Measurements from ENCODE around the gene CATSPERD. TPM values are rescaled to one million over a fixed set of nuclear protein-coding genes. Genes with fewer than 3 reads are reported as not detected.

The CATSPERD gene
- total RNA-seq, 1 experiment from 2014 or later = 0.50 TPM

DNA sequence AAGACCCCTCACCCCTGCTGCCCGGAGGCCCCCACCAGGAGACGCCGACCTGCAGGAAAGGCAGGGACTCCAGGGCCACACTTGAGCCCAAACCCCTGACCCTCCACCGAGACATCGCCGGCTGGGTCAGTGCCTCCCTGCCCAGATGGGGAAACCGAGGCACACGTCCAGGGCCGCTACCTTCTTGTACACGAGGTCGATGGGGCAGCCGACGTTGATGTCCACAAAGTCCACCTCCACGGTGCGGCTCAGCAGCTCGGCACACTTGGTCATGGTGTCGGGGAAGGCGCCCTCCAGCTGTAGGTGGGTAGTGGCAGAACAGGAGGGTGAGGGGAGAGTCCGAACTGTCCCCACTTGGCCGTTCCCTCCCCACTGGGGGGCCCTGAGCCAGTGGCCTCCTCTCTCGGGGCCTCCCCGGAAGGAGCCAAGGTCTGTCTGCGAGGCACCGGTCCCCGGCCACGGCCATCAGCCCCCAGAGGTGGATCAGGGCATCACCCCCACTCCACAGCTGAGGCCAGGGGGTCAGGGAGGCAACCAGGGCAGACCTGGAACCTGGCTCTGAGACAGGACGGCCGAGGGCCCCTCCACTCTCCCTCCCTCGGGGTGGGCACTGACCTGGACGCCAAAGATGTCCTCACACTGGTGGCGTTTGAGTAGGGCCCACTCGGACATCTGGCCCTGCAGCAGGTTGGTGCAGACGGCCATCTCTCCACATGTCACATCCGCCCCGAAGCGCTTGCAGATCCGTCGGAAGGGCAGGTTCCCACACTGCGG lies 67.2 kb downstream of the CATSPERD start (continued):
- TF ChIP-seq ARID4B (CRISPR knock-in tag; IDR thresholded peaks at IDR 0.05; ENCODE audit: borderline replicate concordance) (no peak), MYBL2 (CRISPR knock-in tag; IDR thresholded peaks at IDR 0.05) (no peak), ZNF317 (CRISPR knock-in tag; IDR thresholded peaks at IDR 0.05; ENCODE audit: borderline replicate concordance, low read depth) (no peak), ZNF416 (CRISPR knock-in tag; IDR thresholded peaks at IDR 0.05) (no peak), TP53 (CRISPR knock-in tag; IDR thresholded peaks at IDR 0.05) (no peak), SOX15 (CRISPR knock-in tag; IDR thresholded peaks at IDR 0.05) (no peak), OVOL2 (CRISPR knock-in tag; IDR thresholded peaks at IDR 0.05; ENCODE audit: borderline replicate concordance) (no peak), ZNF671 (CRISPR knock-in tag; IDR thresholded peaks at IDR 0.05) (no peak), MAX (CRISPR knock-in tag; IDR thresholded peaks at IDR 0.05) (no peak)
- TF ChIP-seq, protein P1, sequence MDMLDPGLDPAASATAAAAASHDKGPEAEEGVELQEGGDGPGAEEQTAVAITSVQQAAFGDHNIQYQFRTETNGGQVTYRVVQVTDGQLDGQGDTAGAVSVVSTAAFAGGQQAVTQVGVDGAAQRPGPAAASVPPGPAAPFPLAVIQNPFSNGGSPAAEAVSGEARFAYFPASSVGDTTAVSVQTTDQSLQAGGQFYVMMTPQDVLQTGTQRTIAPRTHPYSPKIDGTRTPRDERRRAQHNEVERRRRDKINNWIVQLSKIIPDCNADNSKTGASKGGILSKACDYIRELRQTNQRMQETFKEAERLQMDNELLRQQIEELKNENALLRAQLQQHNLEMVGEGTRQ (CRISPR knock-in tag; IDR thresholded peaks at IDR 0.05) = no peak

GRCh38 chr19:5788422-5788821 lies 68.0 kb downstream of the CATSPERD start:
- H3K9me3 Mint-ChIP-seq = peaks cover 4% of the 10 kb centered on the region; the same call in 1 of the 2 replicates
- H3K36me3 Mint-ChIP-seq = peaks cover 21% of the 10 kb centered on the region
- H3K4me3 Mint-ChIP-seq = no peak overlapping the region
- ChIA-PET POLR2A (no interaction called here), CTCF (no interaction called here)
- H3K27me3 Mint-ChIP-seq (ENCODE audit: low read depth) = no peaks in the 10 kb centered on the region
- ATAC-seq = no peak
- no peak for DNase-seq (ENCODE audit: low spot score)
- no peak overlapping the region for H3K27ac Mint-ChIP-seq
- H3K4me1 Mint-ChIP-seq = peaks cover 5% of the 10 kb centered on the region
- TF ChIP-seq, protein P2, sequence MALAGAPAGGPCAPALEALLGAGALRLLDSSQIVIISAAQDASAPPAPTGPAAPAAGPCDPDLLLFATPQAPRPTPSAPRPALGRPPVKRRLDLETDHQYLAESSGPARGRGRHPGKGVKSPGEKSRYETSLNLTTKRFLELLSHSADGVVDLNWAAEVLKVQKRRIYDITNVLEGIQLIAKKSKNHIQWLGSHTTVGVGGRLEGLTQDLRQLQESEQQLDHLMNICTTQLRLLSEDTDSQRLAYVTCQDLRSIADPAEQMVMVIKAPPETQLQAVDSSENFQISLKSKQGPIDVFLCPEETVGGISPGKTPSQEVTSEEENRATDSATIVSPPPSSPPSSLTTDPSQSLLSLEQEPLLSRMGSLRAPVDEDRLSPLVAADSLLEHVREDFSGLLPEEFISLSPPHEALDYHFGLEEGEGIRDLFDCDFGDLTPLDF (CRISPR knock-in tag; IDR thresholded peaks at IDR 0.05) = no peak
- no peak for TF ChIP-seq RORB (CRISPR knock-in tag; IDR thresholded peaks at IDR 0.05)
- TF ChIP-seq, protein P3, sequence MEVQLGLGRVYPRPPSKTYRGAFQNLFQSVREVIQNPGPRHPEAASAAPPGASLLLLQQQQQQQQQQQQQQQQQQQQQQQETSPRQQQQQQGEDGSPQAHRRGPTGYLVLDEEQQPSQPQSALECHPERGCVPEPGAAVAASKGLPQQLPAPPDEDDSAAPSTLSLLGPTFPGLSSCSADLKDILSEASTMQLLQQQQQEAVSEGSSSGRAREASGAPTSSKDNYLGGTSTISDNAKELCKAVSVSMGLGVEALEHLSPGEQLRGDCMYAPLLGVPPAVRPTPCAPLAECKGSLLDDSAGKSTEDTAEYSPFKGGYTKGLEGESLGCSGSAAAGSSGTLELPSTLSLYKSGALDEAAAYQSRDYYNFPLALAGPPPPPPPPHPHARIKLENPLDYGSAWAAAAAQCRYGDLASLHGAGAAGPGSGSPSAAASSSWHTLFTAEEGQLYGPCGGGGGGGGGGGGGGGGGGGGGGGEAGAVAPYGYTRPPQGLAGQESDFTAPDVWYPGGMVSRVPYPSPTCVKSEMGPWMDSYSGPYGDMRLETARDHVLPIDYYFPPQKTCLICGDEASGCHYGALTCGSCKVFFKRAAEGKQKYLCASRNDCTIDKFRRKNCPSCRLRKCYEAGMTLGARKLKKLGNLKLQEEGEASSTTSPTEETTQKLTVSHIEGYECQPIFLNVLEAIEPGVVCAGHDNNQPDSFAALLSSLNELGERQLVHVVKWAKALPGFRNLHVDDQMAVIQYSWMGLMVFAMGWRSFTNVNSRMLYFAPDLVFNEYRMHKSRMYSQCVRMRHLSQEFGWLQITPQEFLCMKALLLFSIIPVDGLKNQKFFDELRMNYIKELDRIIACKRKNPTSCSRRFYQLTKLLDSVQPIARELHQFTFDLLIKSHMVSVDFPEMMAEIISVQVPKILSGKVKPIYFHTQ (CRISPR knock-in tag; IDR thresholded peaks at IDR 0.05) = no peak
- TF ChIP-seq TCF7 (CRISPR knock-in tag; IDR thresholded peaks at IDR 0.05; ENCODE audit: low read depth) = no peak
- TF ChIP-seq PRRX2 (CRISPR knock-in tag; IDR thresholded peaks at IDR 0.05) = no peak
- TF ChIP-seq ZNF263 (CRISPR knock-in tag; IDR thresholded peaks at IDR 0.05; ENCODE audit: low read depth) = no peak
- TF ChIP-seq ZBTB21 (CRISPR knock-in tag; IDR thresholded peaks at IDR 0.05; ENCODE audit: borderline replicate concordance) = no peak
- TF ChIP-seq ESRRA (CRISPR knock-in tag; IDR thresholded peaks at IDR 0.05; ENCODE audit: borderline replicate concordance) = no peak
- no peak for TF ChIP-seq ETV6 (CRISPR knock-in tag; IDR thresholded peaks at IDR 0.05)
- TF ChIP-seq, protein P4, sequence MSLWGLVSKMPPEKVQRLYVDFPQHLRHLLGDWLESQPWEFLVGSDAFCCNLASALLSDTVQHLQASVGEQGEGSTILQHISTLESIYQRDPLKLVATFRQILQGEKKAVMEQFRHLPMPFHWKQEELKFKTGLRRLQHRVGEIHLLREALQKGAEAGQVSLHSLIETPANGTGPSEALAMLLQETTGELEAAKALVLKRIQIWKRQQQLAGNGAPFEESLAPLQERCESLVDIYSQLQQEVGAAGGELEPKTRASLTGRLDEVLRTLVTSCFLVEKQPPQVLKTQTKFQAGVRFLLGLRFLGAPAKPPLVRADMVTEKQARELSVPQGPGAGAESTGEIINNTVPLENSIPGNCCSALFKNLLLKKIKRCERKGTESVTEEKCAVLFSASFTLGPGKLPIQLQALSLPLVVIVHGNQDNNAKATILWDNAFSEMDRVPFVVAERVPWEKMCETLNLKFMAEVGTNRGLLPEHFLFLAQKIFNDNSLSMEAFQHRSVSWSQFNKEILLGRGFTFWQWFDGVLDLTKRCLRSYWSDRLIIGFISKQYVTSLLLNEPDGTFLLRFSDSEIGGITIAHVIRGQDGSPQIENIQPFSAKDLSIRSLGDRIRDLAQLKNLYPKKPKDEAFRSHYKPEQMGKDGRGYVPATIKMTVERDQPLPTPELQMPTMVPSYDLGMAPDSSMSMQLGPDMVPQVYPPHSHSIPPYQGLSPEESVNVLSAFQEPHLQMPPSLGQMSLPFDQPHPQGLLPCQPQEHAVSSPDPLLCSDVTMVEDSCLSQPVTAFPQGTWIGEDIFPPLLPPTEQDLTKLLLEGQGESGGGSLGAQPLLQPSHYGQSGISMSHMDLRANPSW (CRISPR knock-in tag; conservative IDR thresholded peaks at IDR 0.05; ENCODE audit: low read depth) = no peak
- TF ChIP-seq, protein P5, sequence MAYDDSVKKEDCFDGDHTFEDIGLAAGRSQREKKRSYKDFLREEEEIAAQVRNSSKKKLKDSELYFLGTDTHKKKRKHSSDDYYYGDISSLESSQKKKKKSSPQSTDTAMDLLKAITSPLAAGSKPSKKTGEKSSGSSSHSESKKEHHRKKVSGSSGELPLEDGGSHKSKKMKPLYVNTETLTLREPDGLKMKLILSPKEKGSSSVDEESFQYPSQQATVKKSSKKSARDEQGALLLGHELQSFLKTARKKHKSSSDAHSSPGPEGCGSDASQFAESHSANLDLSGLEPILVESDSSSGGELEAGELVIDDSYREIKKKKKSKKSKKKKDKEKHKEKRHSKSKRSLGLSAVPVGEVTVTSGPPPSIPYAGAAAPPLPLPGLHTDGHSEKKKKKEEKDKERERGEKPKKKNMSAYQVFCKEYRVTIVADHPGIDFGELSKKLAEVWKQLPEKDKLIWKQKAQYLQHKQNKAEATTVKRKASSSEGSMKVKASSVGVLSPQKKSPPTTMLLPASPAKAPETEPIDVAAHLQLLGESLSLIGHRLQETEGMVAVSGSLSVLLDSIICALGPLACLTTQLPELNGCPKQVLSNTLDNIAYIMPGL (CRISPR knock-in tag; IDR thresholded peaks at IDR 0.05) = no peak
- TF ChIP-seq ZNF219 (CRISPR knock-in tag; IDR thresholded peaks at IDR 0.05; ENCODE audit: borderline replicate concordance) = no peak
